ENCODE results near the gene SSBP2.

SSBP2 gene

DNA sequence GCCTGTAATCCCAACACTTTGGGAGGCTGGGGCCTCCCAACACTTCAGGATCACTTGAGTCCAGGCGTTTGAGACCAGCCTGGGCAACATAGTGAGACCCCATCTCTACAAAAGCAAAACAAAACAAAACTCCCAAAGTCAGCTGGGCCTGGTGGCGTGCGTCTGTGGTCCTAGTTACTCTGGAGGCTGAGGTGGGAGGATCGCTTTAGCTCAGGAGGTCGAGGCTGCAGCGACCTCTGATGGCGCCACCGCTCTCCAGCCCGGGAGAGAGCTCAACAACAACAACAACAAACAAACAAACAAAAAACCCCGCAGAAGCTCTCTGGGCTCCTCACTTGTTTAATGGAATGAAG is 357.5 kb downstream of the SSBP2 start:
- Mint-ChIP-seq H3K27ac (no peak overlapping the region), H3K27me3 (peaks cover 68% of the 10 kb centered on the region), H3K36me3 (no peaks in the 10 kb centered on the region), H3K9me3 (no peaks in the 10 kb centered on the region), H3K4me3 (peak overlapping the region; percentile 44), H3K4me1 (peaks cover 8% of the 10 kb centered on the region)
- CTCF ChIA-PET, result interaction anchor here (0.6 to 1.0 kb wide), 2 partner anchors 94 to 809 kb away, joined by 3 read pairs; no protein-coding TSS in a partner anchor
- DNase-seq, result no peak

DNA sequence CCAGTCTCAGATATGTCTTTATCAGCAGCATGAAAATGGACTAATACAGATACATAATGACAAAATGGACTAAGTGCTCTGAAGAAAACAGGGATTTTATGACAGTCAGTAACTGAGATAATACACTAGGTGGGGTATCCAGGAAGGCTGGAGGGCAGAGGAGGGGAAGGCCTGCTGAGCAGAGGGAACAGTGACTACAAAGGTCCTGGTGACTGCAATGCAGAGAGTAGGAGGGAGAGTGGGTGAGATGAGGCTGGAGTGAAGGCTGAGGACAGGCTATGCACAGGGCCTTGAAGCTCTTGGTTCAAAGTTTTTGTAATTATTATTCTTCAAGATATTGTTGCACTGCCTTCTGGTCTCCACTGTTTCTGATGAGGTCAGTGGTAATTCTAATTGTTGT is 361.9 kb downstream of the SSBP2 start:
- Mint-ChIP-seq H3K4me1 (peaks cover 5% of the 10 kb centered on the region), H3K9me3 (no peaks in the 10 kb centered on the region), H3K4me3 (no peak overlapping the region), H3K27me3 (peaks cover 35% of the 10 kb centered on the region), H3K27ac (no peak overlapping the region), H3K36me3 (no peaks in the 10 kb centered on the region)
- CTCF ChIA-PET, result no interaction called here
- DNase-seq, result no peak

DNA sequence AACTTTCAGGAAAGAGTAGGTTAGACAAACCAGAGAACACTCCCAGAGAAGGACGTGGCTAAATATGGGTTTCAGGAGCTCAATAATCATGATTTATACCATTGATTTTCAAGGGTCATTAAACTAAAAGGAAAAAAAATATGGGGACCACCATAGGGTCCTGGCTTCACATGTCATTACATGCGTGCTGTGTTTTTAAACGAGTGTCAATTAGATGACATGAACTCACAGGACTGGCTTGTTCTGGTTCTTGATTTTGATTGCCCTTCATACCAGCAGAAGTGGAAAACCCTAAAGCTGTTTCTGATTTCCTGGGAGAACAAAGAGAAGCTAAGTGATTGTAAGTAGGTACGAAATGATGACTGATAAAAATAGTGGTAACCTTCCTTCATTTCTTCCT is 362.7 kb downstream of the SSBP2 start:
- Mint-ChIP-seq H3K36me3 (no peaks in the 10 kb centered on the region), H3K9me3 (no peaks in the 10 kb centered on the region), H3K27me3 (peaks cover 26% of the 10 kb centered on the region), H3K27ac (no peak overlapping the region), H3K4me3 (no peak overlapping the region), H3K4me1 (no peaks in the 10 kb centered on the region)
- CTCF ChIA-PET, result no interaction called here
- DNase-seq, result no peak

DNA sequence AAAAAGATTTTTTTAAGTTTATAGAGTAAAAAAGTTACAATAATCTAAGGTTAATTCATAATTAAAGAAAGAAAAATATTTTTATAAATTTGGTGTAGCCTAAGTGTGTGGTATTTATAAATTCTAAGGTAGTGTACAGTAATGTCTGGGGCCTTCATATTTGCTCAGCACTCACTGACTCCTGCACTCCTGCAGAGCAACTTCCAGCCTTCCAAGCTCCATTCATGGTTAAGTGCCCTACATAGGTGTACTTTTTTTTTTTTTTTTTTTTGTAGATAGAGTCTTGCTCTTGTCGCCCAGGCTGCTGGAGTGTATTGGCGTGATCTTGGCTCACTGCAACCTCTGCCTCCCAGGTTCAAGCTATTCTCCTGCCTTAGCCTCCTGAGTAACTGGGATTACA is 367.0 kb downstream of the SSBP2 start:
- H3K4me1 Mint-ChIP-seq, result no peaks in the 10 kb centered on the region
- no peaks in the 10 kb centered on the region for H3K36me3 Mint-ChIP-seq
- H3K27me3 Mint-ChIP-seq, result peaks cover 1% of the 10 kb centered on the region
- CTCF ChIA-PET, result no interaction called here
- no peak for DNase-seq
- H3K4me3 Mint-ChIP-seq, result no peak overlapping the region
- no peak overlapping the region for H3K27ac Mint-ChIP-seq
- no peaks in the 10 kb centered on the region for H3K9me3 Mint-ChIP-seq

DNA sequence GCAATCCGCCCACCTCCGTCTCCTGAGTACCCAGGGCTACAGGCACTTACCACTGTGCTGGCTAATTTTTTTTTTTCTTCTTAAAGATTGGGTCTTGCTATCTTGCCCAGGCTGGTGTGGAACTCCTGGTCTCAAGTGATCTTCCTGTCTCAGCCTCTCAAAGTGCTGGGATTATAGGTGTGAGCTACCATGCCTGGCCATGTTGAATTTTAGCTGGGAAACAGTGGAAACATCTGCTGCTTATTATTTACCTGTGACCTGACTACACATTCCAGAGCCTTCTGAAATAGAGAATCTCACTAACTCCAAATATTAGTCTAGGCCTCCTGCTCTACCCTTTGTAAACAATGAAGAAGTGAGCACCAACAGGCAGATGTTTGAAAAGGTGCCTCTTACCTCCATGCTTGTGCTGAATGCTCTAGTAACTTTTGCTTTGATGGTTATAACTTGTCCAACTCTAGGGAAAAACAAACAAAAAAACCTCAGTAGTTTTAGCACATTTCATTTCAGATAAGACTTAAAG is 379.5 kb downstream of the SSBP2 start:
- Mint-ChIP-seq H3K27ac (no peak overlapping the region), H3K4me1 (no peaks in the 10 kb centered on the region), H3K9me3 (no peaks in the 10 kb centered on the region), H3K4me3 (no peak overlapping the region), H3K36me3 (no peaks in the 10 kb centered on the region), H3K27me3 (peaks cover 7% of the 10 kb centered on the region)
- CTCF ChIA-PET, result no interaction called here
- DNase-seq, result no peak

- H3K36me3 Mint-ChIP-seq, result no peaks in the 10 kb centered on the region
- no peaks in the 10 kb centered on the region for H3K9me3 Mint-ChIP-seq
- no peak overlapping the region for H3K4me3 Mint-ChIP-seq
- peaks cover 7% of the 10 kb centered on the region for H3K27me3 Mint-ChIP-seq
- CTCF ChIA-PET, result no interaction called here
- no peak for DNase-seq
- no peaks in the 10 kb centered on the region for H3K4me1 Mint-ChIP-seq
- no peak overlapping the region for H3K27ac Mint-ChIP-seq
These were observed 380.0 kb downstream of the SSBP2 start for GRCh38 chr5:81370912-81371311.

- no peaks in the 10 kb centered on the region for H3K9me3 Mint-ChIP-seq
- peaks cover 4% of the 10 kb centered on the region for H3K27me3 Mint-ChIP-seq
- CTCF ChIA-PET, result no interaction called here
- H3K27ac Mint-ChIP-seq, result no peak overlapping the region
- H3K4me1 Mint-ChIP-seq, result no peaks in the 10 kb centered on the region
- DNase-seq, result no peak
- no peaks in the 10 kb centered on the region for H3K36me3 Mint-ChIP-seq
- H3K4me3 Mint-ChIP-seq, result no peak overlapping the region
These were observed 385.4 kb downstream of the SSBP2 start for GRCh38 chr5:81365541-81365940.

GRCh38 chr5:81363093-81363871 is 387.6 kb downstream of the SSBP2 start:
- DNase-seq, result no peak
- Mint-ChIP-seq H3K27me3 (peaks cover 9% of the 10 kb centered on the region), H3K36me3 (no peaks in the 10 kb centered on the region), H3K4me1 (no peaks in the 10 kb centered on the region), H3K4me3 (no peak overlapping the region), H3K9me3 (no peaks in the 10 kb centered on the region), H3K27ac (no peak overlapping the region)
- CTCF ChIA-PET, result no interaction called here
